Neural progenitor cell (in vitro differentiated cells): ENCODE results near the gene PDE11A. TPM values are rescaled to one million over a fixed set of nuclear protein-coding genes. Genes with fewer than 3 reads are reported as not detected.
"Not testable (repeated sequence)": the region's sequence is repeated elsewhere in the genome, so short reads cannot be mapped to it uniquely, and the experiment has no call there.

Experiments used
- DNase-seq: peaks from one replicate; pipeline ENCODE4 v3.0.0-alpha.2; 2016; ENCODE audit warnings: low spot score
- H2AFZ ChIP-seq: fragments of 200-600 bp; sonication (generic); replicated peaks from 2 replicates; pipeline ENCODE4 v1.6.1; 2016; ENCODE audit warnings: antibody characterized with exemption
- H3F3A ChIP-seq: fragments of 200-600 bp; sonication (generic); 2 replicates; pipeline ENCODE4 v1.6.1; 2016; ENCODE audit warnings: antibody characterized with exemption, low read depth
- H3K27ac ChIP-seq: fragments of 200-600 bp; sonication (generic); 2 replicates; pipeline ENCODE4 v1.5.1; 2016; ENCODE audit warnings: mild to moderate bottlenecking
- H3K27me3 ChIP-seq: fragments of 200-600 bp; sonication (generic); 2 replicates; pipeline ENCODE4 v1.6.1; 2016; ENCODE audit warnings: mild to moderate bottlenecking, moderate library complexity
- H3K36me3 ChIP-seq: fragments of 200-600 bp; sonication (generic); 2 replicates; pipeline ENCODE4 v1.5.1; 2016
- H3K4me1 ChIP-seq: fragments of 200-600 bp; sonication (generic); 2 replicates; pipeline ENCODE4 v1.6.1; 2016; ENCODE audit warnings: mixed run types
- H3K4me2 ChIP-seq: fragments of 200-600 bp; sonication (generic); 2 replicates; pipeline ENCODE4 v1.6.1; 2016
- H3K4me3 ChIP-seq: fragments of 200-600 bp; sonication (generic); 2 replicates; pipeline ENCODE4 v1.5.1; 2016
- H3K79me2 ChIP-seq: fragments of 200-600 bp; sonication (generic); 2 replicates; pipeline ENCODE4 v1.6.1; 2016; ENCODE audit warnings: low read depth
- H3K9ac ChIP-seq: fragments of 200-600 bp; sonication (generic); 2 replicates; pipeline ENCODE4 v1.6.1; 2016
- H3K9me3 ChIP-seq: fragments of 200-600 bp; sonication (generic); 2 replicates; pipeline ENCODE4 v1.5.1; 2016; ENCODE audit warnings: low read depth
- H4K20me1 ChIP-seq: fragments of 200-600 bp; sonication (generic); 2 replicates; pipeline ENCODE4 v1.6.1; 2016; ENCODE audit warnings: low read depth
- H3K27ac Mint-ChIP-seq: 3 replicates; pipeline ENCODE4 v1.8.0; 2021; ENCODE audit warnings: mixed read lengths
- H3K27me3 Mint-ChIP-seq: 2 replicates; pipeline ENCODE4 v1.8.0; 2022; ENCODE audit warnings: low read depth, mild to moderate bottlenecking, inconsistent platforms, moderate library complexity, mixed read lengths; ENCODE audit not compliant: insufficient read depth
- H3K36me3 Mint-ChIP-seq: 3 replicates; pipeline ENCODE4 v1.8.0; 2021; ENCODE audit warnings: mixed read lengths
- H3K4me1 Mint-ChIP-seq: 3 replicates; pipeline ENCODE4 v1.8.0; 2021; ENCODE audit warnings: mixed read lengths
- H3K4me3 Mint-ChIP-seq: 3 replicates; pipeline ENCODE4 v1.8.0; 2021; ENCODE audit warnings: mild to moderate bottlenecking, moderate library complexity, mixed read lengths
- H3K9me3 Mint-ChIP-seq: 3 replicates; pipeline ENCODE4 v1.8.0; 2020; ENCODE audit warnings: mixed read lengths
- CTCF ChIP-seq: fragments of 200-600 bp; sonication (generic); IDR thresholded peaks from 2 replicates; pipeline ENCODE4 v1.5.1; 2017; ENCODE audit warnings: antibody characterized with exemption, mild to moderate bottlenecking
- EZH2 ChIP-seq: fragments of 200-600 bp; sonication (generic); IDR thresholded peaks from 2 replicates; pipeline ENCODE4 v1.6.1; 2017; ENCODE audit warnings: antibody characterized with exemption, mild to moderate bottlenecking, moderate library complexity
- EZH2phosphoT487 ChIP-seq: fragments of 200-600 bp; sonication (generic); IDR thresholded peaks from 2 replicates; pipeline ENCODE4 v1.6.1; 2017; ENCODE audit warnings: antibody characterized with exemption
- total RNA-seq: library from RNA; depleted of rRNA; stranded (reverse); fragments of >200 nt; gene quantifications from 2 replicates; pipeline ENCODE4 v1.2.3, GENCODE V29; 2015; ENCODE audit warnings: low replicate concordance

Gene PDE11A
- total RNA-seq, 1 donor from 2014 or later, result 0.13 TPM

- Histone ChIP-seq H4K20me1 (no peaks in the 10 kb centered on the region), H3K27ac (no peak overlapping the region), H3K4me2 (no peak overlapping the region), H3K9ac (no peak overlapping the region), H3K4me3 (no peak overlapping the region), H3K4me1 (no peaks in the 10 kb centered on the region), H3K27me3 (no peaks in the 10 kb centered on the region), H2AFZ (no peak overlapping the region), H3F3A (no peaks in the 10 kb centered on the region), H3K9me3 (no peaks in the 10 kb centered on the region), H3K36me3 (no peaks in the 10 kb centered on the region), H3K79me2 (no peaks in the 10 kb centered on the region)
- Mint-ChIP-seq H3K4me3 (no peak overlapping the region), H3K9me3 (no peaks in the 10 kb centered on the region), H3K27ac (no peak overlapping the region), H3K4me1 (peaks cover 6% of the 10 kb centered on the region), H3K27me3 (no peaks in the 10 kb centered on the region), H3K36me3 (no peaks in the 10 kb centered on the region)
- DNase-seq, result no peak
- no peak for TF ChIP-seq EZH2
- no peak for TF ChIP-seq EZH2phosphoT487
- TF ChIP-seq CTCF, result no peak
Observed at GRCh38 chr2:178057179-178057680, 15.3 kb downstream of the PDE11A start.

- Histone ChIP-seq H3K4me3 (no peak overlapping the region), H3K4me1 (no peaks in the 10 kb centered on the region), H3K27me3 (no peaks in the 10 kb centered on the region), H3K9ac (no peak overlapping the region), H3K79me2 (no peaks in the 10 kb centered on the region), H2AFZ (no peak overlapping the region), H4K20me1 (no peaks in the 10 kb centered on the region), H3F3A (no peaks in the 10 kb centered on the region), H3K27ac (no peak overlapping the region), H3K4me2 (no peak overlapping the region), H3K9me3 (no peaks in the 10 kb centered on the region), H3K36me3 (no peaks in the 10 kb centered on the region)
- TF ChIP-seq CTCF, result no peak
- no peak for TF ChIP-seq EZH2
- no peak for TF ChIP-seq EZH2phosphoT487
- H3K36me3 Mint-ChIP-seq, result no peaks in the 10 kb centered on the region
- H3K4me1 Mint-ChIP-seq, result no peaks in the 10 kb centered on the region
- H3K9me3 Mint-ChIP-seq, result no peaks in the 10 kb centered on the region
- no peak overlapping the region for H3K27ac Mint-ChIP-seq
- DNase-seq, result no peak
- no peaks in the 10 kb centered on the region for H3K27me3 Mint-ChIP-seq
- H3K4me3 Mint-ChIP-seq, result no peak overlapping the region
Observed at GRCh38 chr2:178056345-178056744, 16.2 kb downstream of the PDE11A start.

GRCh38 chr2:178051257-178051656 lies 21.3 kb downstream of the PDE11A start:
- not testable (repeated sequence) for H3K79me2 ChIP-seq, H3K9me3 Mint-ChIP-seq, H3K4me1 ChIP-seq, H3K27ac ChIP-seq, H4K20me1 ChIP-seq, H3K9ac ChIP-seq, H3K4me2 ChIP-seq, H3K27ac Mint-ChIP-seq, H3K4me1 Mint-ChIP-seq, DNase-seq, H3K4me3 ChIP-seq, H3K36me3 Mint-ChIP-seq, H2AFZ ChIP-seq, H3K27me3 ChIP-seq, H3K36me3 ChIP-seq, H3F3A ChIP-seq, H3K27me3 Mint-ChIP-seq, H3K4me3 Mint-ChIP-seq, H3K9me3 ChIP-seq

GRCh38 chr2:178047391-178047790 lies 25.2 kb downstream of the PDE11A start:
- peaks cover 3% of the 10 kb centered on the region for H3K9me3 Mint-ChIP-seq
- no peaks in the 10 kb centered on the region for H3K36me3 ChIP-seq

More at GRCh38 chr2:178047391-178047790, 25.2 kb downstream of the PDE11A start:
- Histone ChIP-seq H3K4me3 (no peak overlapping the region), H3K9me3 (no peaks in the 10 kb centered on the region), H3K4me1 (no peaks in the 10 kb centered on the region), H3K79me2 (no peaks in the 10 kb centered on the region), H3F3A (no peaks in the 10 kb centered on the region), H3K4me2 (no peak overlapping the region), H2AFZ (no peak overlapping the region), H3K9ac (no peak overlapping the region), H3K27me3 (peaks cover 11% of the 10 kb centered on the region), H4K20me1 (no peaks in the 10 kb centered on the region), H3K27ac (no peak overlapping the region)
- no peaks in the 10 kb centered on the region for H3K4me1 Mint-ChIP-seq
- no peak for DNase-seq
- H3K36me3 Mint-ChIP-seq, result no peaks in the 10 kb centered on the region
- no peak overlapping the region for H3K27ac Mint-ChIP-seq
- TF ChIP-seq CTCF, result no peak
- TF ChIP-seq EZH2phosphoT487, result no peak
- TF ChIP-seq EZH2, result no peak
- H3K4me3 Mint-ChIP-seq, result no peak overlapping the region
- peaks cover 3% of the 10 kb centered on the region for H3K27me3 Mint-ChIP-seq
